Epithelial cell of proximal tubule (primary cell): ENCODE results near the gene WNT8A. TPM values are rescaled to one million over a fixed set of nuclear protein-coding genes. Genes with fewer than 3 reads are reported as not detected.

Experiments
- DNase-seq: peaks from one replicate; pipeline ENCODE4 v3.0.0-alpha.2; 2011; ENCODE audit warnings: low read depth
- H3K4me3 ChIP-seq: 2 replicates; pipeline ENCODE4 v1.5.1; 2011; ENCODE audit warnings: low read depth, mild to moderate bottlenecking, low read length
- CTCF ChIP-seq: conservative IDR thresholded peaks from 2 replicates; pipeline ENCODE4 v1.5.1; 2012; ENCODE audit warnings: low read depth, mild to moderate bottlenecking, low read length
- total RNA-seq: library from RNA; depleted of rRNA; stranded (reverse); fragments of >200 nt; gene quantifications from 2 replicates; pipeline ENCODE4 v1.2.3, GENCODE V29; 2015

Gene WNT8A
- total RNA-seq, 1 donor from 2014 or later: not detected

- no peak overlapping the region for H3K4me3 ChIP-seq
- no peak for TF ChIP-seq CTCF
- no peak for DNase-seq
Observed at GRCh38 chr5:138111937-138112336, 28.1 kb downstream of the WNT8A start.

GRCh38 chr5:138115254-138115653, 31.4 kb downstream of the WNT8A start:
- no peak overlapping the region for H3K4me3 ChIP-seq
- no peak for DNase-seq
- no peak for TF ChIP-seq CTCF

GRCh38 chr5:138128334-138128733, 44.5 kb downstream of the WNT8A start:
- DNase-seq: no peak
- H3K4me3 ChIP-seq: no peak overlapping the region
- no peak for TF ChIP-seq CTCF

GRCh38 chr5:138129347-138129746, 45.5 kb downstream of the WNT8A start:
- no peak for DNase-seq
- no peak overlapping the region for H3K4me3 ChIP-seq
- TF ChIP-seq CTCF: no peak

- TF ChIP-seq CTCF: no peak
- no peak for DNase-seq
- no peak overlapping the region for H3K4me3 ChIP-seq
Observed at GRCh38 chr5:138132543-138132942, 48.7 kb downstream of the WNT8A start.

GRCh38 chr5:138138949-138139780, 55.3 kb downstream of the WNT8A start, which contains the start of gene NME5:
TSS of gene NME5 (minus strand) at chr5:138139428. CDS start at chr5:138138780, 648 bp downstream.
- no peak for TF ChIP-seq CTCF
- H3K4me3 ChIP-seq: peak within 1 kb of the TSS; percentile 72
- DNase-seq: peak; percentile 22

- H3K4me3 ChIP-seq: peak overlapping the region; percentile 72
- TF ChIP-seq CTCF: no peak
- no peak for DNase-seq
Observed at GRCh38 chr5:138139781-138140090, 55.9 kb downstream of the WNT8A start.
